ENCODE measurements around the gene TPRX2.
"Not testable (repeated sequence)": the region's sequence is repeated elsewhere in the genome, so short reads cannot be mapped to it uniquely, and the experiment has no call there.

TPRX2 gene

GRCh38 chr19:47858646-47859285, at the start of gene TPRX2:
TSS of gene TPRX2 (plus strand) at chr19:47859235. CDS start at chr19:47859247, 12 bp downstream.
- DNase-seq (ENCODE audit: low spot score), result not testable (repeated sequence)

GRCh38 chr19:47813304-47813994, 45.6 kb upstream of the TPRX2 start:
- DNase-seq (ENCODE audit: low spot score), result peak; percentile 79

- no peak for DNase-seq (ENCODE audit: low spot score)
Measured at GRCh38 chr19:47813995-47814328, 45.1 kb upstream of the TPRX2 start.

- not testable (repeated sequence) for DNase-seq (ENCODE audit: low spot score)
Measured at GRCh38 chr19:47816270-47816669, 42.8 kb upstream of the TPRX2 start.

GRCh38 chr19:47818221-47818620, 40.8 kb upstream of the TPRX2 start:
- DNase-seq (ENCODE audit: low spot score), result not testable (repeated sequence)

GRCh38 chr19:47819858-47820257, 39.2 kb upstream of the TPRX2 start:
- DNase-seq (ENCODE audit: low spot score), result no peak

- no peak for DNase-seq (ENCODE audit: low spot score)
Measured at GRCh38 chr19:47820410-47820809, 38.6 kb upstream of the TPRX2 start.

GRCh38 chr19:47821460-47822020, 37.5 kb upstream of the TPRX2 start, which contains the start of gene CRX:
TSS of gene CRX (plus strand) at chr19:47821937. CDS start at chr19:47834444, 12,507 bp downstream.
- DNase-seq (ENCODE audit: low spot score), result no peak

GRCh38 chr19:47824396-47824795, 34.6 kb upstream of the TPRX2 start:
- no peak for DNase-seq (ENCODE audit: low spot score)

GRCh38 chr19:47826800-47827199, 32.2 kb upstream of the TPRX2 start:
- DNase-seq (ENCODE audit: low spot score), result no peak

GRCh38 chr19:47832723-47833122, 26.3 kb upstream of the TPRX2 start:
- no peak for DNase-seq (ENCODE audit: low spot score)

- DNase-seq (ENCODE audit: low spot score), result no peak
Measured at GRCh38 chr19:47836038-47836437, 23.0 kb upstream of the TPRX2 start.

- DNase-seq (ENCODE audit: low spot score), result no peak
Measured at GRCh38 chr19:47839411-47839810, 19.6 kb upstream of the TPRX2 start.

- DNase-seq (ENCODE audit: low spot score), result no peak
Measured at GRCh38 chr19:47839913-47840312, 19.1 kb upstream of the TPRX2 start.

- DNase-seq (ENCODE audit: low spot score), result no peak
Measured at GRCh38 chr19:47842941-47843340, 16.1 kb upstream of the TPRX2 start.

- no peak for DNase-seq (ENCODE audit: low spot score)
Measured at GRCh38 chr19:47848425-47848822, 10.6 kb upstream of the TPRX2 start.

- no peak for DNase-seq (ENCODE audit: low spot score)
Measured at GRCh38 chr19:47848823-47849473, 10.1 kb upstream of the TPRX2 start.

- DNase-seq (ENCODE audit: low spot score), result no peak
Measured at GRCh38 chr19:47853003-47853402, 6.0 kb upstream of the TPRX2 start.

GRCh38 chr19:47854459-47854858, 4.6 kb upstream of the TPRX2 start:
- no peak for DNase-seq (ENCODE audit: low spot score)

GRCh38 chr19:47858231-47858630, 804 bp upstream of the TPRX2 start:
- not testable (repeated sequence) for DNase-seq (ENCODE audit: low spot score)

GRCh38 chr19:47859838-47860237, 803 bp downstream of the TPRX2 start:
- not testable (repeated sequence) for DNase-seq (ENCODE audit: low spot score)

GRCh38 chr19:47860602-47861297, 1.7 kb downstream of the TPRX2 start:
- DNase-seq (ENCODE audit: low spot score), result no peak

Data from AG08396 (cell line).